Ectodermal cell (in vitro differentiated cells): Measurements from ENCODE around the gene CDH26.
"Not testable (repeated sequence)": the region's sequence is repeated elsewhere in the genome, so short reads cannot be mapped to it uniquely, and the experiment has no call there.

ENCODE experiments used
- H3K27ac ChIP-seq: 2 replicates; pipeline ENCODE4 v1.7.0; 2013; ENCODE audit warnings: mild to moderate bottlenecking, low read depth, low read length; ENCODE audit not compliant: insufficient read depth, poor library complexity, severe bottlenecking
- H3K27me3 ChIP-seq: 2 replicates; pipeline ENCODE4 v1.7.0; 2013; ENCODE audit warnings: mild to moderate bottlenecking, low read length; ENCODE audit not compliant: insufficient read depth, control insufficient read depth, poor library complexity, severe bottlenecking
- H3K36me3 ChIP-seq: one replicate; pipeline ENCODE4 v1.7.0; 2013; ENCODE audit warnings: low read length; ENCODE audit not compliant: control insufficient read depth, insufficient read depth
- H3K4me1 ChIP-seq: one replicate; pipeline ENCODE4 v1.7.0; 2013; ENCODE audit warnings: low read length; ENCODE audit not compliant: control insufficient read depth, insufficient read depth
- H3K4me3 ChIP-seq: 2 replicates; pipeline ENCODE4 v1.7.0; 2013; ENCODE audit warnings: low read depth, low read length, control low read depth; ENCODE audit not compliant: insufficient read depth
- H3K9me3 ChIP-seq: 2 replicates; pipeline ENCODE4 v1.7.0; 2013; ENCODE audit warnings: mild to moderate bottlenecking, low read length, moderate library complexity; ENCODE audit not compliant: control insufficient read depth
- WGBS, 2 experiments: methylation state at CpG; one replicate each; pipeline ENCODE4 v1.1.7; 2013; ENCODE audit warnings: missing lambda C conversion rate in 2 of 2; 5-methylcytosine and 5-hydroxymethylcytosine counted together

Gene CDH26

DNA sequence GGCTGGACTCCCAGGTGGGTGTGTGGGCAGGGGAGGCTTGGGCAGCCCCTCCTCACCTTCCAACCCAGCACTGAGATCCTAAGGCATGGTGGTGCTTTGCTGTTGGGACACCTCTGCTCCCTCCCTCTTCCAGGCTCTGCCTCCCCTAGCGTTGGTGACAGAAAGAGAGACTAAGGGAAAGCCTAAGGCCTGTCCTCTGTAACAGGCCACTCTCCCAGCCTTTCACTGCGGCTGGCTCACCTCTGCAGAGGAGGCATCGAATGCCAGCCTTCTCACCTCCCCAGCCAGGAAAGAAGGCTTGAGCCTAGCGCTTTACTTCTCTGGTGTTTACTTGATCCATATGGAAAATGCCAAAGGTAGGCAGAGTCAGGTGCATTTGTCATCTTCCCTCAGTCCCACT lies 3.5 kb upstream of the CDH26 start:
- H3K9me3 ChIP-seq, result no peaks in the 10 kb centered on the region
- H3K27me3 ChIP-seq, result no peaks in the 10 kb centered on the region
- no peaks in the 10 kb centered on the region for H3K36me3 ChIP-seq
- H3K4me3 ChIP-seq, result no peak overlapping the region
- WGBS, 2 experiments, result 81 to 84% methylated on average over 4 of the region's 4 CpGs
- H3K27ac ChIP-seq, result no peak overlapping the region
- no peaks in the 10 kb centered on the region for H3K4me1 ChIP-seq

DNA sequence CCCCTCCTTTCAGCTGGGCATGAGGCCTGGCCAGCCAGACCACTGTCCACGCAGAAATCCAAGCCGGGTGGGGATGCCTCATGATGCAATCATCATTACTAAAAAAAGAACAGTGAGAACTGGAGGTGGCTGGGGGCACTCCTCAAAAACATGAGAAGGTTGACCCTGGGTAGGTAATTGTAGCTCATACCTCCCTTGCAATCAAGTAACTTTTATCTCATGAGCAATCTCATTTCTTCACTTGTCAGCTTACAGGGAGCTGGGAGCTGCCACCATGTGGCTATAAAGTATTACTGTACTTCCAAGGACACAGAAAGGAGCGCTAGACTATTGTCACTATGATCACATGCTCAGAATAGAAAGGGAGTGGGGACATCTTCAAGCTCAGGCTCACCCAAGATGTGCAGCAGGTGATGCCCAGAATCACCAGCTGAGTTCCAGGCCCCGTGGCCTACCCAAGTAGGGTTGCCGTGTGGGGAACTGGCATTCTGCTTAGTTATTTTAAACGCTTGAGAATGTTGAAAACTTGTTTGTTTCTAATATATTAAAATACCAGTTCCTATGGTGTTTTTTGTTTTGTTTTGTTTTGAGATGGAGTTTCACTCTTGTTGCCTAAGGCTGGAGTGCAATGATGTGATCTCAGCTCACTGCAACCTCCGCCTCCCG lies 3.0 kb upstream of the CDH26 start:
- no peaks in the 10 kb centered on the region for H3K9me3 ChIP-seq
- H3K27me3 ChIP-seq, result no peaks in the 10 kb centered on the region
- H3K36me3 ChIP-seq, result no peaks in the 10 kb centered on the region
- no peak overlapping the region for H3K27ac ChIP-seq
- WGBS, 2 experiments, result 88 to 91% methylated on average over 7 of the region's 8 CpGs
- H3K4me3 ChIP-seq, result no peak overlapping the region
- no peaks in the 10 kb centered on the region for H3K4me1 ChIP-seq

DNA sequence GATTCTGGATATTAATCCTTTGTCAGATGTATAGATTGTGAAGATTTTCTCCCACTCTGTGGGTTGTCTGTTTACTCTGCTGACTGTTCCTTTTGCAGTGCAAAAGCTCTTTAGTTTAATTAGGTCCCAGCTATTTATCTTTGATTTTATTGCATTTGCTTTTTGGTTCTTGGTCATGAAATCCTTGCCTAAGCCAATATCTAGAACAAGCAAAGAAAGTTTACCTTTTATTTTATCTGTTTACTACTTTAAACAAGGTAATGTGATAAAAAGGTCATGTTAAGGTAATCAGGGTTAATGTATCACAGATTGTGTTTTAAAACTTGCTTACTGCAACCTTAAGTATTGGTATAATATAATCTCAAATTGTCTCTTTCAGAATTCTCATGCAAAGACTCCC lies 655 bp upstream of the CDH26 start:
- not testable (repeated sequence) for H3K4me1 ChIP-seq, H3K4me3 ChIP-seq, H3K36me3 ChIP-seq, H3K9me3 ChIP-seq, H3K27ac ChIP-seq, H3K27me3 ChIP-seq

DNA sequence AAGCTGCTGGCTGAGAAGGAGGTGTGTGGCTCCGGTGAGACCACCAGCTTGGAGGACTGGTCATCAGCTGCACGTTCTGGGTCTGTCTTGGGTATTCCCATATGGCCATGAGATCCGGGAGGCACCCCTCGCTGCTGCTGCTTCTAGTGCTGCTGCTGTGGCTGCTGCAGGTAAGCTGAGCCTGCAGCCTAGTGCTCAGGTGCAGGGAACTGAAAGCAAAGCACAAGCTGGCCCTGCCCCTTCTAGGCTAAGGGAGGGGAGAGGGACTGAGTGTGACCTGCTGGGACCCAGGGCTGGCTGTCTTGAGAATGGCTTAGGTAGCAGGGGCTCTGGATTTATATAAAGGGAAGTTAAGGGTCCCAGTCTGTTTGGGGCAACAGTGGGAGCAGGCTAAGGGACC lies 403 bp downstream of the CDH26 start:
- no peaks in the 10 kb centered on the region for H3K27me3 ChIP-seq
- WGBS, 2 experiments, result 86 to 87% methylated on average over 4 of the region's 4 CpGs

DNA sequence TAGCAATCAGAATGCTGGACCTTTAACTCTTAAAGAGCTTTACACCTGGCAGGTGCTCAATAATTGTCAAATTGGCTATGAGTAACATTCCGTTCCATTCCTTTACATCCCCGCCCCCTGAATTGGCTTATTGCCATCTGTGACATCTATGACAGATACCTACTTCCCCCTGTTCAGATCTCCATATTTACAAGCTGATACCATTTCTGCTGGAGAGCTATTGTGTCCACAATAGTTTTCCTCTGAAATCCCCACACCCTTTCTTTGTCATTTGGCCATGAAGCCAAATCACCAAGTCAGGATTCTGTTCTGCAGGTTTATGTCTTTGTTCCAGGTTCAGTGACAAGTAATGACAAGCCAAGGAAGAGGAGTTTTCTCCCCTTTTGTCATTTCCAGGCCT lies 3.2 kb downstream of the CDH26 start:
- Histone ChIP-seq H3K27me3 (no peaks in the 10 kb centered on the region), H3K4me1 (no peaks in the 10 kb centered on the region), H3K27ac (no peak overlapping the region), H3K36me3 (no peaks in the 10 kb centered on the region), H3K4me3 (no peak overlapping the region), H3K9me3 (no peaks in the 10 kb centered on the region)
- 92 to 93% methylated on average over 2 of the region's 2 CpGs for WGBS, 2 experiments

More for the DNA sequence above, 403 bp downstream of the CDH26 start:
- Histone ChIP-seq H3K36me3 (no peaks in the 10 kb centered on the region), H3K9me3 (no peaks in the 10 kb centered on the region), H3K4me1 (no peaks in the 10 kb centered on the region), H3K27ac (no peak overlapping the region), H3K4me3 (no peak overlapping the region)

DNA sequence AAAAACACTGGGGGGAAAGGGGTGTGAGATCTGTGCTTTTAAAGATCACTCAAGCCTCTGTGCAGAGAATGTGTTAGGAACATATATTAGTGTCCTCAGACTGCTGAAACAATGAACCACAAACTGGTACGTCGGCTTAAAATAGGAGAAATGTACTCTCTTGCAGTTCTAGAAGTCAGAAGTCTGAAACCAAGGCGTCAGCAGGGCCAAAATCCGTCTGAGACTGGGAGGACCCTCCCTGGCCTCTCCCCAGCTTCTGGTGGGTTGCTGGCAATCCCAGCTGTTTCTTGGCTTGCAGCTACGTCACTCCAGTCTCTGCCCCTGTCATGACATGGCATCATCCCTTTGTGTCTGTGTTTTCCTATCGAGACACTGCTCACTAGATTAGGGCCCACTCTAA lies 3.9 kb downstream of the CDH26 start:
- Histone ChIP-seq H3K27me3 (no peaks in the 10 kb centered on the region), H3K27ac (no peak overlapping the region), H3K9me3 (no peaks in the 10 kb centered on the region), H3K36me3 (no peaks in the 10 kb centered on the region), H3K4me3 (no peak overlapping the region), H3K4me1 (no peaks in the 10 kb centered on the region)
- 90 to 91% methylated on average over 6 of the region's 6 CpGs for WGBS, 2 experiments

DNA sequence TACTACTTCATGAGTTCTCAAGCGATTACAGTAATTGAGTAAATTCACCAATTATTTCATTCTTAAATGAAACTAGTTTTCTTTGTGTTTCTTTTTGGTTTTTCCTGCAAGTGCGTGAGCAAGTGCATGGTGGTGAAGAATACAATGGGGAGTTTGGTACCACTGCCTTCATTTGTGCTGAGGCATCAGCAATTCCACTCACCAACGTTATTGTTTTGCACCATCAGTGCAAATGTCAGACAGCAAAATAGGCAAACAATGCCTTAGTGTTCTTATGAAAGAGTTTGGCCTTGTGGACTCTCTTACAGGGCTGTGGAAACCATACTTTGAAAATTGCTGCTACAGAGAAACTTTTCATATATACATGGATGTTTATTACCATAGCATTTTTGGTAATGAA lies 8.2 kb downstream of the CDH26 start:
- no peaks in the 10 kb centered on the region for H3K27me3 ChIP-seq
- H3K4me1 ChIP-seq, result no peaks in the 10 kb centered on the region
- no peaks in the 10 kb centered on the region for H3K9me3 ChIP-seq
- H3K27ac ChIP-seq, result no peak overlapping the region
- no peak overlapping the region for H3K4me3 ChIP-seq
- no peaks in the 10 kb centered on the region for H3K36me3 ChIP-seq
- 84 to 85% methylated on average over 2 of the region's 3 CpGs for WGBS, 2 experiments

DNA sequence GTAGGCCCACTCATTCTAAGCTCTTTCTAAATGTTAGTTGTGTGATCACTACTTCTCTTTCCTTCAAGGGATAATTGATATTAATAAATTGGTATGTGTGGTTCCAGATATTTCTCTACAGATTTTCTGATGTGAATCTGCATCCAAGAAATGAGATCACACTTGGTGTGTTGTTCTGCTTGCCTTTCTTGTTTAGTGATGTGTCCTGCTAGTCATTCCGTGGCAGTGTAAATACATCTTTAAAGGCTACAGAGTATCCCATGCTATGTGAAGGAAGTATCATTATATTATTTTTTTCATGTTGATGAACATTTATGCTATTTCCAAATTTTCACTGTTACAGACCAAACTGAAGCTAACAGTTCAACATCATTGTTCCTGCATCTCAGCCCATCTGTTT lies 13.2 kb downstream of the CDH26 start:
- no peak overlapping the region for H3K27ac ChIP-seq
- no peak overlapping the region for H3K4me3 ChIP-seq
- no peaks in the 10 kb centered on the region for H3K9me3 ChIP-seq
- H3K4me1 ChIP-seq, result no peaks in the 10 kb centered on the region
- WGBS, 2 experiments, result 88% methylated on average over 1 of the region's 1 CpG; no CpG with 5 or more reads in 1 of the 2 experiments
- H3K36me3 ChIP-seq, result no peaks in the 10 kb centered on the region
- H3K27me3 ChIP-seq, result no peaks in the 10 kb centered on the region

DNA sequence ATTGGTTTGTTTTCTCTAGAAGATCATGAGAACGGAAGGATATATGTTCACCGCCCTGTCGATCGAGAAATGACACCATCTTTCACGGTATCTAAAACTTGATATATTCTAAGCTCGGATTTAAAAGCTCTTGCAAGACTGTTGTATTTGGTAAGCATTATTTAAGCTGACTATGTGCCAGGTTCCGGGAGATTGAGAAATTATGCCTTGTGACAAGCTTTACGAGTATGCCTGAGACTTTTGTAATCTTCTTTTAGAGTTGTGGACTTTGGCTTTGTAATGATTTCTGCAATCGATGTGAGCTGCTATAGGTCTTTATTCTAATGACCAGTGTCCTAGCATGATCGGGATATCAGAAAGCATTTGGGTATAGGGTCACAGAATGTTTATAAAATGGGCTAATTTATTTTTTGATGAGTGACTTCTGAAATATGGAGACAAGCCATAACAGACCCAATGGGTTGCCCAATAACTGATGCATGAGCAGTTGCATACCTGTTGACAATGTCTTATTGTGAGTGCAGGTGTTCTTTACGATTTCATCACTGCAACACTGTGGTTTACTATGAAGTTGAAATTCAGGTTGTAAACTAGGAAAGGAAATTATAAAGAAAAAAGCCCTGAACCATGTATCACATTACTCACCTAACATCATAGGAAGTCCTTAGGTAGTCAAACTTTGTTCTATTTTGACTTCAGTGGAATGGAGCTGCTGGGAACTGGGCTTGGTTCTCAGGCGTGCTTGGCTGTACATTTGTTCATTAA lies 14.0 kb downstream of the CDH26 start:
- H3K27me3 ChIP-seq, result no peaks in the 10 kb centered on the region
- no peak overlapping the region for H3K4me3 ChIP-seq
- H3K36me3 ChIP-seq, result no peaks in the 10 kb centered on the region
- H3K27ac ChIP-seq, result no peak overlapping the region
- H3K9me3 ChIP-seq, result no peaks in the 10 kb centered on the region
- H3K4me1 ChIP-seq, result no peaks in the 10 kb centered on the region
- 94 to 95% methylated on average over 12 of the region's 12 CpGs for WGBS, 2 experiments

DNA sequence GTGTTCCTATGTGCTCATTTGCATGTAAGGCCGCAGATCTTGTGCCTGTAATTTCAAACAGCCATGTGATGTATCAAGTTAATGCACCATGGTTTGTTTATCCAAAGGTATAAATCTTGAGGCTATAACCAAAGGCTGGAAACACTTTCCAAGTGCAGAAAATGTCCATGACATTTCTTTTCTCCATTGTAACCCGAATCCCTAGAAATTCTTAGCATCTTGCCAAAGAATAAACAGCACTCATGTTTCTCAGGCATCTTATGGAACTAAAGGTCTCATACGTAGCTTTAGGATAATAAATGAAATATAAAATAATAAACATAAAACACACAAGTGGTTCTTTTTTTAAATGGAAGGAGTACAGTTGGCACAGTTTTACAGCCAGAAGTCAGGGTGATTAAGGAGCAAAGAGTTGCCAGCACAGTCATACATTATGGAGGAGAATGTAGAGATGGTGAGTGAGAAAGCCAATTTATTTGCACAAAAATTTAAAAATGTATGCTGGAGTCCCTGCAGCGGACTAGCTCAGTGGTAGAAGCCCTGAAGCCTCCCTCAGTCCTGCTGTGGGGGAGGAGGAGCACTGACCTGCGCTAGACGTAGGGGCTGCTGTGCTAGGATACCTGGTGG lies 18.0 kb downstream of the CDH26 start:
- no peaks in the 10 kb centered on the region for H3K27me3 ChIP-seq
- no peaks in the 10 kb centered on the region for H3K36me3 ChIP-seq
- H3K27ac ChIP-seq, result no peak overlapping the region
- H3K9me3 ChIP-seq, result no peaks in the 10 kb centered on the region
- H3K4me3 ChIP-seq, result no peak overlapping the region
- no peaks in the 10 kb centered on the region for H3K4me1 ChIP-seq
- 92% methylated on average over 5 to 6 of the region's 6 CpGs for WGBS, 2 experiments
